Neural progenitor cell (in vitro differentiated cells): ENCODE results near the gene ZFP36.

Experiments used
- CTCF ChIP-seq: fragments of 200-600 bp; sonication (generic); IDR thresholded peaks from 2 replicates; pipeline ENCODE4 v1.5.1; 2017; ENCODE audit warnings: antibody characterized with exemption, mild to moderate bottlenecking
- EZH2phosphoT487 ChIP-seq: fragments of 200-600 bp; sonication (generic); IDR thresholded peaks from 2 replicates; pipeline ENCODE4 v1.6.1; 2017; ENCODE audit warnings: antibody characterized with exemption

- no peak for TF ChIP-seq EZH2phosphoT487
- TF ChIP-seq CTCF: no peak
These were observed 33.7 kb upstream of the ZFP36 start for GRCh38 chr19:39372941-39373340.
